NB4 (cell line): ENCODE results near the gene SYP.
A peak's percentile ranks its signal among the peaks of the same experiment; 100 is the strongest.

Experiments used
- CTCF ChIP-seq: IDR thresholded peaks from one replicate; pipeline ENCODE4 v1.5.1; 2012; ENCODE audit warnings: low read depth, low read length
- MAX ChIP-seq: IDR thresholded peaks from 2 replicates; pipeline ENCODE4 v1.6.1; 2011; ENCODE audit warnings: low read depth, low read length
- MYC ChIP-seq: IDR thresholded peaks from 2 replicates; pipeline ENCODE4 v1.6.1; 2011; ENCODE audit warnings: low read depth, low read length
- POLR2A ChIP-seq: IDR thresholded peaks from 2 replicates; pipeline ENCODE4 v1.6.1; 2011; ENCODE audit warnings: mild to moderate bottlenecking; ENCODE audit not compliant: insufficient read length; ENCODE audit errors: extremely low read depth

GRCh38 chrX:49190821-49191573 lies 9.0 kb downstream of the SYP start:
- TF ChIP-seq POLR2A (peak; percentile 90), CTCF (no peak), MAX (no peak), MYC (no peak)
